ENCODE measurements around the gene UBE2QL1.

The UBE2QL1 gene

DNA sequence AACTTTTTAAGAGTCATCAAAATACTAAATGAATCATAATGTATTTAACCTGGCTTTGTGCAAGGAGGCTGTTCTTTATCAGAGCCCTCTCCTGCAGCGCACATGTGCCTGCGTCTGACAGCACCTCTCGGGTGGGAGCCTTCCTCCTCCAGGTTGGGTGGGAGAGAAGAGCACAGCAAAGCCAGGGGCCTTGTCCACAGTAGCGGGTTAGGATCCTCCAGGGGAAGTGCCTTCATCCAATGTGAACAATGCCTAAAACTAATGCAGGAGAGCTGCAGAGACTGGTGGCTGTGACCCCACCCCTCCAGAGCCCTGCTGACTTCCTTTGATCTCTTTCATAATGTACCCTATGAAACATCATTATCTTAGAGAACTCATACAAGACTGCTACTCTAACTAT, 10.2 kb downstream of the UBE2QL1 start:
- Histone ChIP-seq H3K4me1 (ENCODE audit: insufficient read depth, low read length) (no peaks in the 10 kb centered on the region), H3K9me3 (ENCODE audit: insufficient read depth, low read depth, low read length) (no peaks in the 10 kb centered on the region), H3K36me3 (ENCODE audit: insufficient read depth, low read length) (no peaks in the 10 kb centered on the region), H3K9ac (ENCODE audit: low read depth, low read length) (no peak overlapping the region), H3K27ac (ENCODE audit: low read depth, low read length) (no peak overlapping the region), H3K27me3 (ENCODE audit: insufficient read depth, low read length) (peaks cover 77% of the 10 kb centered on the region), H3K4me3 (ENCODE audit: low read length) (no peak overlapping the region)
- WGBS = 80% methylated on average over 4 of the region's 4 CpGs

DNA sequence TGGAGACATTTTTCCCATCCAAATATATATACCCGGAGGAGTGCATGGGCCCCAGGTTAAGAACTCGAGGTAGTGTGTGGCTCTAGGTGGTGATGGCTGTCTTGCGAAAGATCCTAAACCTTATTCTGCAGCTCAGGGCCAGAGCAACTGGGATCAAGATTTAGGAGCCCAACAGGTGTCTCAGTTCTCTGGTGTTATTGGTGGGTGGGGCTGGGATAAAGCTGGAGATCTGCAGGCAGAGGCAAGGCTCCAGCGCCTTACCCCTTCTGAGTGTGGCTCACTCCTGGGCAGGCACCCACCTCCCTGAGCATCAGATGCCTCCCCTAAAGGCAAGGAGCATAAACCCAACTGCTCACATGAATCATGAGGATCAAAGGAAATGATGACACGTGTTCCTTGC, 11.2 kb downstream of the UBE2QL1 start:
- Histone ChIP-seq H3K9me3 (ENCODE audit: insufficient read depth, low read depth, low read length) (no peaks in the 10 kb centered on the region), H3K36me3 (ENCODE audit: insufficient read depth, low read length) (no peaks in the 10 kb centered on the region), H3K4me3 (ENCODE audit: low read length) (no peak overlapping the region), H3K4me1 (ENCODE audit: insufficient read depth, low read length) (no peaks in the 10 kb centered on the region), H3K27me3 (ENCODE audit: insufficient read depth, low read length) (peaks cover 67% of the 10 kb centered on the region), H3K9ac (ENCODE audit: low read depth, low read length) (no peak overlapping the region), H3K27ac (ENCODE audit: low read depth, low read length) (no peak overlapping the region)
- WGBS = 59% methylated on average over 5 of the region's 5 CpGs

DNA sequence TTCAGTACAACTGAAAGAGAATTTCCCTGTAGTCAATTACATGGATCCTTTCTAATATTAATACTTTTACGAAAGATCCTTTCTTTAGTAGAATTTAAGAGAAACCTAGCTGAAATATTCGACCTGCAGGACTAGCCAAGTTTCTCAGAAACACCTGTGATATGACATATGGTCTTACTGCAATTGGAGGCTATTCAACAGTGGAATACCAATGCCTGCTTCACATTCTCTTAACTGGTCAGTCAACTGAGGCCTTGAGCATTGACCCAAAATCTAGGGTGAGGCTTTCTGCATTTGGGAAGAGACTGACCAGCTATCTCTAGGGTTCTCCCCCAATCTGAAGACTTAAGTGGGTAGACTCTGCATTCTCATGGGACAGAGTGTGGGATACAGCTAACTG, 12.3 kb downstream of the UBE2QL1 start:
- no peak overlapping the region for H3K9ac ChIP-seq (ENCODE audit: low read depth, low read length)
- no peak overlapping the region for H3K4me3 ChIP-seq (ENCODE audit: low read length)
- no peaks in the 10 kb centered on the region for H3K9me3 ChIP-seq (ENCODE audit: insufficient read depth, low read depth, low read length)
- H3K36me3 ChIP-seq (ENCODE audit: insufficient read depth, low read length) = no peaks in the 10 kb centered on the region
- H3K4me1 ChIP-seq (ENCODE audit: insufficient read depth, low read length) = no peaks in the 10 kb centered on the region
- peaks cover 56% of the 10 kb centered on the region for H3K27me3 ChIP-seq (ENCODE audit: insufficient read depth, low read length)
- 82% methylated on average over 2 of the region's 2 CpGs for WGBS
- H3K27ac ChIP-seq (ENCODE audit: low read depth, low read length) = no peak overlapping the region

DNA sequence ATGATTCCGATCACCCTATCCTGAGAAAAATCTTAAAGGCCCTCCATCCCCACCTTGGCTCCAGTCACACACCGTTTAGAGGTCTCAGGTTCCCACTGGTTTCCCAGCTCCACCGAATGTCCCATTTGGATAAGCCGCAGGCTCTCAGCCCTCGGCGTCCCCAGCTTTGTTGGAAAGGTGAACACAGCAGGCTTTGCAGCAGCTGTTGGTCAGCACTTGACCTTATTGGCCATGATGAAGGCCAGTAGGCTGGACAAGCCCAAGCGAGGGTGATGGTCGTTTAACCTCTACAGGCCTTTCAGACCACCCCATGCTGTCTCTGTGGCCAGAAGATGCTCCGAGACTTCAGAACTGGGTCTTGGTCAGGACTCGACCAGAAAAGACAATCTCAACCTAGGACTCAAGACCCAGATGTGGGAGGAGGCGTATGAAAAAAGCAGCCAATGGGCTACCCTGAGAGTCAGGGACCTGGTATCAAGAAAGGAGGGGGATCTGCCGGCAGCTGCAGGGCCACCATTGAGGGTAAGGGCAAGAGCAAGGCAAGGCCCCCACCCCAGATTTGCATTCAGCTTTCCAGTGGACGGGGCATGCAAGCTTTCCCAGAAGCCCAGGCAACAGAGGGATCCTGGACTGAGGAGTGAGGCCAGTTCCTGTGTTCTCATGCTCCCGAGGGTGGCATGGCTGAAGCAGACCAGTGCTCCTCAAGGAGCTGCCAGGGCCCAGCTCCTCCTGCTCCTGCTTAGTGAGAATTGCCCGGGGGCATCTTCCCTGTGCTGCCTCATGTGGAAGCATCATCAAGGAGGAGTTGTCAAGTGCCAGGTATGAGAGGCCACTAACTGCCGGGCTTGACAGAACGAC, 13.4 kb downstream of the UBE2QL1 start:
- Histone ChIP-seq H3K9me3 (ENCODE audit: insufficient read depth, low read depth, low read length) (no peaks in the 10 kb centered on the region), H3K4me1 (ENCODE audit: insufficient read depth, low read length) (peaks cover 3% of the 10 kb centered on the region), H3K4me3 (ENCODE audit: low read length) (no peak overlapping the region), H3K36me3 (ENCODE audit: insufficient read depth, low read length) (no peaks in the 10 kb centered on the region), H3K9ac (ENCODE audit: low read depth, low read length) (no peak overlapping the region), H3K27ac (ENCODE audit: low read depth, low read length) (no peak overlapping the region), H3K27me3 (ENCODE audit: insufficient read depth, low read length) (peaks cover 45% of the 10 kb centered on the region)
- 89% methylated on average over 17 of the region's 17 CpGs for WGBS

DNA sequence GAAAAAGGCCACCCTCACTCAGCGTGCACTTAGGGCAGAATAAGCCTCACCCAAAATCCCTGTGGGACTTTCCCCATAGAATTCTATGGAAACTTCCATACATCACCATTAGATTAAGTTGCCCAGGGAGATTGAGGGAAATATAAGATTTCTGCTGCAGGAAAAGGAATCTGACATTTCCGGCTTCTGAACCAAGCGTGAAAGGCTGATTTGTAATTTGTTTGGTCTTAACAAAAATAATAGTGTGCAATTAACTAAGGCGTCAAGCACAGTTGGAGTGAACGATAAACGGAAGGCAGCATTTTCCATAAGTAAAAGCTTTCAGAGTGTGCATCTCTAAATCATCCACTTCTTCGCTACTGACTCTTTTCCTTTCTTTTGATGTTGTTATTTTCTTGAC, 14.0 kb downstream of the UBE2QL1 start:
- no peaks in the 10 kb centered on the region for H3K36me3 ChIP-seq (ENCODE audit: insufficient read depth, low read length)
- peaks cover 39% of the 10 kb centered on the region for H3K27me3 ChIP-seq (ENCODE audit: insufficient read depth, low read length)
- H3K4me3 ChIP-seq (ENCODE audit: low read length) = no peak overlapping the region
- H3K9ac ChIP-seq (ENCODE audit: low read depth, low read length) = no peak overlapping the region
- no peaks in the 10 kb centered on the region for H3K9me3 ChIP-seq (ENCODE audit: insufficient read depth, low read depth, low read length)
- 89% methylated on average over 7 of the region's 7 CpGs for WGBS
- peaks cover 7% of the 10 kb centered on the region for H3K4me1 ChIP-seq (ENCODE audit: insufficient read depth, low read length)
- no peak overlapping the region for H3K27ac ChIP-seq (ENCODE audit: low read depth, low read length)

DNA sequence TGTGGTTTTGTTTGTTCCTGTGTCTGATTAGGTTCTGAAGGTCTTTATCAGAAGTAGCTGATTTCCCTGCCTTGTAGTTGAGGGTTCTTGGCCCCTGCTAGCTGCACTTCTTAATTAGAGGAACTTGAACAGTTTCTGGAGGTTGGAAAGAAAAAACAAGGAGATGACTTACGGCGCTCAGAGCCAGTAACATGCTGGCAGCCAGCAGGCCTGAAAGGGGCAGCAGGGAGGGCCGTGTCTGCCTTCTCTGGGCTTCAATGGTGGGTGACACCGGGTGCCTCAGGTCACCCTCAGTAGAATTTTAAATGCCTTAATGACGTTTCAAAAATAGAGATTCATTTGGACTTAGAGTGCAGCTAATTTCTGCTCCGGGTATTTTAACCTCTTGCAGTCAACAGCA, 15.8 kb downstream of the UBE2QL1 start:
- H3K9me3 ChIP-seq (ENCODE audit: insufficient read depth, low read depth, low read length) = no peaks in the 10 kb centered on the region
- peaks cover 35% of the 10 kb centered on the region for H3K27me3 ChIP-seq (ENCODE audit: insufficient read depth, low read length)
- no peak overlapping the region for H3K9ac ChIP-seq (ENCODE audit: low read depth, low read length)
- H3K4me3 ChIP-seq (ENCODE audit: low read length) = no peak overlapping the region
- peaks cover 13% of the 10 kb centered on the region for H3K4me1 ChIP-seq (ENCODE audit: insufficient read depth, low read length)
- no peaks in the 10 kb centered on the region for H3K36me3 ChIP-seq (ENCODE audit: insufficient read depth, low read length)
- WGBS = 97% methylated on average over 6 of the region's 6 CpGs
- H3K27ac ChIP-seq (ENCODE audit: low read depth, low read length) = no peak overlapping the region

DNA sequence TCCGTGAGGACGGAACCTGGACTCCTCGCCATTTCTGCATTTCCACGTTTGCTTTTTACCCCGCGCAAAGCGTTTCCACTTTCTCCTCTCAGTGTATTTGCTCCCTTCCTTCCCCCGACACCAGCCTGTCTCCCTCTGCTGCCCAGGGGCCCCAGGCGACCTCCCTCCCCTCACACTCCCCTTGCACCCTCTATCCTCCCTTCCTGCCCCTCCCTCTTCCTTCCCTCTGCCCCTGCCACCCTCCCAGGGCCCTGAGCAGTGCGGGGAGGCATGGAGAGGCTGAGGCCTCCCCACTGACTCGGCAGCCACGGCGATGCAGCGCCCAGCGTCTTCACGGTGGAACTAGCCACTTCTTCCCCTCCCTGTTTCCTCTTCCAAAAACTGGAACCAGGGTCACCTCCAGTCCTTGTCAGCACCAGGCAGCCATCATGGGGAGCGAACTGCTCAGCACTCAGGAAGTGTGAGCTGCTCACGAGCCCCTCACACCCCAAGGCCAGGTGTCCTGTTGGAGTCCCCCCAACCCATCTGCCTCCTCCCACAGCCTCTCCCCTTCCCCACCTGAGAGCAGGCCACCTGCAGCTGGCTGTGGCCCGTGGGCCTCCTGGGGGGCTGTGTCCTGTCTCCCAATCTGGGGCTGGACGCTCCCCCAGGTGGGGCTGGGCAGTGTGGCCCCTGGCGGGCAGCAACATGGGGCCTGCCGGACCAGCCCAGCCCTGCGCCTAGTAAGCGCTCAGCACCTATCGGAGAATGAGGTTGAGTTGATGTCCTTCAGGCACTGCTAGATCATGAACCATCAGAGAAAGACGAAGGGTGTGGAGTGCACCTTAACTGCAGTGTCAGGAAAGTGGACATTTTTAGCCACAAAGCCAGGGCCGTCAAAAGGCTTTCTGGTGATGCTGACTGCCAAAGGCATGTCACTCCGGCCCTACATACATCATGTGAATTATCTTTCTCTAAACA, 17.5 kb downstream of the UBE2QL1 start:
- Histone ChIP-seq H3K9ac (ENCODE audit: low read depth, low read length) (no peak overlapping the region), H3K4me1 (ENCODE audit: insufficient read depth, low read length) (peaks cover 13% of the 10 kb centered on the region), H3K9me3 (ENCODE audit: insufficient read depth, low read depth, low read length) (no peaks in the 10 kb centered on the region), H3K27me3 (ENCODE audit: insufficient read depth, low read length) (peaks cover 18% of the 10 kb centered on the region), H3K27ac (ENCODE audit: low read depth, low read length) (no peak overlapping the region), H3K4me3 (ENCODE audit: low read length) (no peak overlapping the region), H3K36me3 (ENCODE audit: insufficient read depth, low read length) (no peaks in the 10 kb centered on the region)
- 90% methylated on average over 28 of the region's 28 CpGs for WGBS

DNA sequence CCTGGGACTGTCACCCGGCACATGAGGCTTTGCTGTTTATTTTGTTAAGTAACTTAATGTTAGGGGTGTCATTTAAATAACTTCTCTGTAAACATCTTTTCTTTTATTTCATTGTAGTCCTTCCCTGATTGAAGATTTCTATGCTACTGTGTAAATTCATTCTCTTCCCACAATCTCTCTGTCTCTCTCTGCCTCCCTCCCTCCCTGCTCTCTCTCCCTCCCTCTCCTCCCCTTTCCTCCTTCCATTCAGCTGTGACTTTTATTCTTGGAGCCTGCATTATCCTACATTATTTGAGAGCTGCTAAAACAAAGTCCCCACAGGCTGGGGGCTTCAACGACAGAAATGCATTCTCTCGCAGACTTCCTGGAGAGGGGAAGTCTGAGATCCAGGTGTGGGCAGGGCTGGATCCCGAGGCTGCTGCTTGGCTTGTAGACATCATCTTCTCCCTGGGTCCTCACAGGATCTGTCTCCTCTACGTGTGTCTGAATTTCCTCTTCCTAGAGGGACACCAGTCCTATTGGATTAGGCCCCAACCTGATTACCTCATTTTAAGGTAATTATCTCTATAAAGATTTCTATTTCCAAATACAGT, 18.4 kb downstream of the UBE2QL1 start:
- WGBS = 38% methylated on average over 5 of the region's 5 CpGs
- Histone ChIP-seq H3K4me3 (ENCODE audit: low read length) (no peak overlapping the region), H3K27me3 (ENCODE audit: insufficient read depth, low read length) (peaks cover 14% of the 10 kb centered on the region), H3K36me3 (ENCODE audit: insufficient read depth, low read length) (no peaks in the 10 kb centered on the region), H3K9me3 (ENCODE audit: insufficient read depth, low read depth, low read length) (no peaks in the 10 kb centered on the region), H3K27ac (ENCODE audit: low read depth, low read length) (no peak overlapping the region), H3K9ac (ENCODE audit: low read depth, low read length) (no peak overlapping the region), H3K4me1 (ENCODE audit: insufficient read depth, low read length) (peaks cover 13% of the 10 kb centered on the region)

DNA sequence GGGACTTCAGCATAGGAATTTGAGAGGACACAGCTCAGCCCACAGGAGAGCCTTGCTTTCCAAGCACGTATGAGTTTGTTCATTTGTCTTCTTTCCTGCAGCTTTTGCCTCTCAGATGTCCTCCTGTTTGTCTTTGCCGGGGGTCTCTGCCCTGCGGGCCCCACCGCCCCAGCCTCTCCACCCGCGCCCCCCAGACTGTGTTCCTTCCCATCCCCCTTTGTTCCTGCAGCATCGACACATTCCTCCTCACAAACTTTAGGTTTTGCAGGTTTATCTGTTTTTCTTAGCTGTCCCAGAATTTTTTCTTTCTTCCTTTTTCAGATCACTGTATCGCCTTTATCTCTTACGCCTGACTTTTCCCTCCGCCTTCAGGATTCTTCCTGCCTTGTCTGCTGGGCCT, 18.9 kb downstream of the UBE2QL1 start:
- 83% methylated on average over 10 of the region's 10 CpGs for WGBS

DNA sequence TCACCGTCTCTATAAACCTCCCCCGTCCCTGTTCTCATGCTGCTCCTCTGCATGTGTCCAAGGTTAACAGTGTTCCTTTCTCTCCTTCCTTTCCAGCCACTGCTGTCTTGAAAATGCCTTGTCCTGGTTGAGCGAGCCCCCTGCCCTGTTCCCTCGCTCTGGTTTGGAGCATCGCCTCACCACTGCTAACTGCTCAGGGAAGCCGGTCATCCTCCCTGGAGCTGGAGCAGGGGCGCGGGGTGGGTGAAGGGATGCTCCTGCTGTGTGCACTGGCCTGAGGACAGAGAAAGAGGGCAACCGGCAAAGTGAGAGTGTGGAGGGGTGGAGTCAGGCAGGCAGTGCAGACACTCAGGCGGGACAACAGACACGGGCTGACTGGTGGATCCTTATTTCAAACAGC, 19.4 kb downstream of the UBE2QL1 start:
- Histone ChIP-seq H3K4me3 (ENCODE audit: low read length) (no peak overlapping the region), H3K9me3 (ENCODE audit: insufficient read depth, low read depth, low read length) (no peaks in the 10 kb centered on the region), H3K27me3 (ENCODE audit: insufficient read depth, low read length) (peaks cover 14% of the 10 kb centered on the region), H3K36me3 (ENCODE audit: insufficient read depth, low read length) (no peaks in the 10 kb centered on the region), H3K4me1 (ENCODE audit: insufficient read depth, low read length) (peaks cover 13% of the 10 kb centered on the region), H3K9ac (ENCODE audit: low read depth, low read length) (no peak overlapping the region), H3K27ac (ENCODE audit: low read depth, low read length) (no peak overlapping the region)
- 52% methylated on average over 11 of the region's 11 CpGs for WGBS

More for the DNA sequence above, 18.9 kb downstream of the UBE2QL1 start:
- Histone ChIP-seq H3K9ac (ENCODE audit: low read depth, low read length) (no peak overlapping the region), H3K27ac (ENCODE audit: low read depth, low read length) (no peak overlapping the region), H3K9me3 (ENCODE audit: insufficient read depth, low read depth, low read length) (no peaks in the 10 kb centered on the region), H3K27me3 (ENCODE audit: insufficient read depth, low read length) (peaks cover 14% of the 10 kb centered on the region), H3K4me1 (ENCODE audit: insufficient read depth, low read length) (peaks cover 13% of the 10 kb centered on the region), H3K4me3 (ENCODE audit: low read length) (no peak overlapping the region), H3K36me3 (ENCODE audit: insufficient read depth, low read length) (no peaks in the 10 kb centered on the region)

DNA sequence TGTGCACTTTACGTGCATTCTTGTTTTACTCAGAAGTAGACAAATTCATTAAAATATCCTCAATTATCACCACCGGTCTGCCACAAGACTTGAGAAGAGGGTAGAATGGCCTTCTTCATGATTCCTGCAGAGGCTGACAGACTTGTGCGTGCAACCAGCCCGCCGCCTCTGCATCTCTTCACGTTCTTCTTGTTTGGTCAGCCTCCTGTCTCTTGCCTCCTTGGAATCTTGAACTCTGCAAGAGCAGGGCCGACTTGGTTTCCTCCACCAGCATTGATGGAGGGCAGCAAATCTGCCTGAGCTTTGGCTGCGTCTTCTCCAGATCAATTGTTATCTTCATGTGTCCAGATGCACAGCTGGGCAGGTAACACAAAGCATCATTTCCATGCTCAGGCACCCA, 20.2 kb downstream of the UBE2QL1 start:
- 95% methylated on average over 8 of the region's 8 CpGs for WGBS
- Histone ChIP-seq H3K9ac (ENCODE audit: low read depth, low read length) (no peak overlapping the region), H3K36me3 (ENCODE audit: insufficient read depth, low read length) (no peaks in the 10 kb centered on the region), H3K27ac (ENCODE audit: low read depth, low read length) (no peak overlapping the region), H3K27me3 (ENCODE audit: insufficient read depth, low read length) (peaks cover 14% of the 10 kb centered on the region), H3K4me3 (ENCODE audit: low read length) (no peak overlapping the region), H3K4me1 (ENCODE audit: insufficient read depth, low read length) (peaks cover 13% of the 10 kb centered on the region), H3K9me3 (ENCODE audit: insufficient read depth, low read depth, low read length) (no peaks in the 10 kb centered on the region)
